Natural killer cell treated with Interleukin-12 subunit alpha and Interleukin-12 subunit beta and Interleukin-15 and Interleukin-18, amount 100 ng/mL, for 72 hours (primary cell): ENCODE results near the gene ZNF445. TPM values are rescaled to one million over a fixed set of nuclear protein-coding genes. Genes with fewer than 3 reads are reported as not detected.
"Not testable (repeated sequence)": the region's sequence is repeated elsewhere in the genome, so short reads cannot be mapped to it uniquely, and the experiment has no call there.

ENCODE experiments used
- ATAC-seq, 2 donors: fragments of 150-1000 bp; cut with Tn5 transposase in 1 of 2; sonication (Bioruptor Pico), chemical (Tn5 transposase) in 1 of 2; 2 replicates each; pipeline ENCODE4 v1.10.0; 2021
- DNase-seq: peaks from one replicate; pipeline ENCODE4 v3.0.0; 2022; ENCODE audit warnings: low spot score
- H3K27ac Mint-ChIP-seq, 2 donors: 1 replicate in 1 of 2; 2 replicates in 1 of 2; pipeline ENCODE4 v1.8.0; 2022; ENCODE audit warnings: mixed read lengths in 2 of 2, mild to moderate bottlenecking in 1 of 2, moderate library complexity in 1 of 2
- H3K27me3 Mint-ChIP-seq, 2 donors: 1 replicate in 1 of 2; 2 replicates in 1 of 2; pipeline ENCODE4 v1.8.0; 2022; ENCODE audit warnings: mixed read lengths in 2 of 2
- H3K36me3 Mint-ChIP-seq: one replicate; pipeline ENCODE4 v1.8.0; 2022; ENCODE audit warnings: mixed read lengths
- H3K4me1 Mint-ChIP-seq, 2 donors: 1 replicate in 1 of 2; 2 replicates in 1 of 2; pipeline ENCODE4 v1.8.0; 2022; ENCODE audit warnings: low read depth in 2 of 2, mixed read lengths in 2 of 2, mild to moderate bottlenecking in 1 of 2
- H3K4me3 Mint-ChIP-seq: one replicate; pipeline ENCODE4 v1.8.0; 2022; ENCODE audit warnings: mixed read lengths
- H3K9me3 Mint-ChIP-seq: 2 replicates; pipeline ENCODE4 v1.8.0; 2022; ENCODE audit warnings: mixed read lengths
- total RNA-seq, 2 donors: library from RNA; stranded (reverse); gene quantifications; one replicate each; pipeline ENCODE4 v1.2.3, GENCODE V29; 2022

Gene ZNF445
- 10 to 100 TPM; 25.2 to 33.3 TPM for total RNA-seq

DNA sequence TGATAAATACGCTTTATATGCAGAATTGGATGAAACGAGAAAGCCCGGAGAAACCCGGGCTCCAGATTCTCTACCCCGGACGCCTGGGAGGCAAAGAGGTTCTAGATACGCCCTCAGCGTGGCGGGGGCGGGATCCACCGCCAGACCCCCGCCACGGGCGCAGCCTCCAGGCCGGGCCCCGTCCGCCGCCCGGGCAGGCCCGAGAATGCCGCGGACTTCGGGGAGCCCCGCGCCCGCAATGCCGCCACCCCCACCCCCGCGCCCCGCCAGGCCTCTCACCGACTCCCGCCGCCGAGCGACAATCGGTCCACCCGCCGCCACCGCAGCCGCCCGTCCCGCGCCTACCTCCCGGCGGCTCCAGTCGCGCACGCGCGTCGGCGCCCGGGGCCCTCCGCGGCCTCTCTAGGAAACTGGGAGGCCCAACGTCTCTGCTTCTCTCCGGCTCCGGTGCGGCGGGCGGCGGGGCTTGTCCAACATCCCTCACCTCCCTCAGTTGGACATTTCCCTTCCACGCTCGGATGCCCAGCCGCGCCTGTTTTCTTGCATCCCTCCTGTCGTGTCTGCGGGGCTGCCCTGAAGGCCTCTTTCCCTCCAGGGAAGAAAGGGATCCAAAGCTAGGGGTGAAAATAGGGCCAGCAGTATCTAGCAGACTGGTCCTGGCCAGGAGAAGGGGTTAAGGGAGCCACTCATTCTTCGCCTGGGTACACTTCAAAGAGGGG lies at the start of gene ZNF445:
TSS of gene ZNF445 (minus strand) at position 359 of the 719 bp plus-strand sequence. CDS start 22,121 bp downstream, outside the sequence.
- Mint-ChIP-seq H3K9me3 (no peaks in the 10 kb centered on the region), H3K27me3 (no peaks in the 10 kb centered on the region), H3K36me3 (no peaks in the 10 kb centered on the region), H3K4me3 (peak within 1 kb of the TSS; percentile 90), H3K27ac (peak within 1 kb of the TSS; percentile 69 to 92), H3K4me1 (peaks cover 21 to 33% of the 10 kb centered on the region in 2 donors)
- ATAC-seq, result peak; percentile 97
- peak; percentile 90 for DNase-seq

DNA sequence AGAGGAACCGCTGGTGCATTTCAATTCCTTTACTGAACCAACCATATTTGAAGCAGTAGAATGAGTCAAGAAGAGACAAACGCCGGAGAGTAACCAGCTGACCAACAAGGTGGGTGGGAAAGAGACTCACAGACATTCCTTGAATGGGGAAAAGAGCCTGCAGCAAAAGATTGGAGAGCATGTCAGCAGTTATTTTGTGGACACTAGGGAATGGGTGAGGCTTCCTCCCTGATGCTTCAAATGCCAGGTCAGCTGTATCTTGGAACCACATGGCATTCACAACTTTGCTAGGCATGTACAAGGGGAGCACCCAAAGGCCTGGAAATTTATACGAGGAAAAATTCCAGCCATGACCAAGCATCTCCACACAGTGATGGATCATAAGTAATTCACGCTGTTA lies 47.6 kb upstream of the ZNF445 start:
- H3K4me1 Mint-ChIP-seq, result no peaks in the 10 kb centered on the region
- DNase-seq (no peak), ATAC-seq (no peak)
- H3K4me3 Mint-ChIP-seq, result no peak overlapping the region
- H3K27me3 Mint-ChIP-seq, result peaks cover 28 to 46% of the 10 kb centered on the region in 2 donors
- H3K9me3 Mint-ChIP-seq, result no peaks in the 10 kb centered on the region
- no peak overlapping the region for H3K27ac Mint-ChIP-seq
- no peaks in the 10 kb centered on the region for H3K36me3 Mint-ChIP-seq

DNA sequence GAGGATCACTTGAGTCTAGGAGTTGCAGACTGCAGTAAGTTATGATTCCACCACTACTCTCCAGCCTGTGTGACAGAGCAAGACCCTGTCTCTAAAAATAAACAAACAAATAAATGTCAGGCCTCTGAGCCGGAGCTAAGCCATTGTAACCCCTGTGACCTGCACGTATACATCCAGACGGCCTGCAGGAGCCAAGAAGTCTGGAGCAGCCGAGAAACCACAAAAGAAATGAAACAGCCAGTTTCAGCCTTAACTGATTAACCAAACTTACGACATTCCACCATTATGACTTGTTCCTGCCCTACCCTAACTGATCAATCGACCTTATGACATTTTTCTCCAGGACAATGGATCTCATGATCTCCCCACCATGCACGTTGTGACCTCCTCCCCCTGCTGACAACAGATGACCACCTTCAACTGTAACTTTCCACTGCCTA lies 45.0 kb upstream of the ZNF445 start:
- no peaks in the 10 kb centered on the region for H3K9me3 Mint-ChIP-seq
- no peak overlapping the region for H3K27ac Mint-ChIP-seq
- H3K4me1 Mint-ChIP-seq, result peaks cover 3 to 7% of the 10 kb centered on the region in 2 donors
- no peak overlapping the region for H3K4me3 Mint-ChIP-seq
- peaks cover 33 to 54% of the 10 kb centered on the region in 2 donors for H3K27me3 Mint-ChIP-seq
- DNase-seq, result no peak
- no peaks in the 10 kb centered on the region for H3K36me3 Mint-ChIP-seq
- ATAC-seq, result no peak

DNA sequence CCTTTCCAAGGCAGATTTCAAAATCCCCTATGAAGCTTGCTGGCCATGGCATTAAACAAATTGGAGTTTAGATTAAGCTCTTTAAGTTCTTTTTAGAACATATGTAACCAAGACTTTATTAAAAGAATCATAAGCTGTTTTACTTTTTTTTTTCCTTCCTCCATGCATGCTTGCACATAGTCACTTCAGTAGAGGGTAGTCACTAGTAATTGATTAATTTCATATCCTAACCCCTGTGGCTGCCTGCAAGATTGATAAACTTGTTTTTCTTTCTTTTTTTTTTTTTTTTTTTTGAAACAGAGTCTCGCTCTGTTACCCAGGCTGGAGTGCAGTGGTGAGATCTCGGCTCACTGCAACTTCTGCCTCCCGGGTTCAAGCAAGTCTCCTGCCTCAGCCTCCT lies 44.3 kb upstream of the ZNF445 start:
- peaks cover 33 to 54% of the 10 kb centered on the region in 2 donors for H3K27me3 Mint-ChIP-seq
- H3K4me3 Mint-ChIP-seq, result no peak overlapping the region
- H3K36me3 Mint-ChIP-seq, result no peaks in the 10 kb centered on the region
- ATAC-seq (no peak), DNase-seq (no peak)
- peaks cover 3 to 7% of the 10 kb centered on the region in 2 donors for H3K4me1 Mint-ChIP-seq
- no peak overlapping the region for H3K27ac Mint-ChIP-seq
- H3K9me3 Mint-ChIP-seq, result no peaks in the 10 kb centered on the region

DNA sequence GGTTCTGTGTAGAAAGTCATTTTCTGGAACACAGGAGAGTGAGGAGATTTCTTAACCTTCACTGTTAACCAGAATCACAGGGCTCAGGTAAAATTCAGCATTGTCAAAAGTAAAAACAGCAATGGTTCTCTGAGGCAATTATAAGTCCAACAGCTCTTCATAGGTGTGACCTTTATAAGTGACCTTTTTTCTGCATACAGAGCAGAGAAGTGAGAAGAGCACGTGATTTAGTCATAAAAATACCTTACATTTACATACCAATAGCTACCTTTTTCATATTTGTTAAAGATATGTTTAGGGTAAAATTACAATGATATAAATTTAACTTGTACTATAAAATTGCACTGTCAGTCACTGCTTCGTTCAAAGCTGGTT lies 41.3 kb upstream of the ZNF445 start:
- H3K9me3 Mint-ChIP-seq, result no peaks in the 10 kb centered on the region
- no peak overlapping the region for H3K27ac Mint-ChIP-seq
- DNase-seq (no peak), ATAC-seq (no peak)
- H3K36me3 Mint-ChIP-seq, result no peaks in the 10 kb centered on the region
- peaks cover 21 to 41% of the 10 kb centered on the region in 2 donors for H3K27me3 Mint-ChIP-seq
- peaks cover 3 to 7% of the 10 kb centered on the region in 2 donors for H3K4me1 Mint-ChIP-seq
- no peak overlapping the region for H3K4me3 Mint-ChIP-seq

DNA sequence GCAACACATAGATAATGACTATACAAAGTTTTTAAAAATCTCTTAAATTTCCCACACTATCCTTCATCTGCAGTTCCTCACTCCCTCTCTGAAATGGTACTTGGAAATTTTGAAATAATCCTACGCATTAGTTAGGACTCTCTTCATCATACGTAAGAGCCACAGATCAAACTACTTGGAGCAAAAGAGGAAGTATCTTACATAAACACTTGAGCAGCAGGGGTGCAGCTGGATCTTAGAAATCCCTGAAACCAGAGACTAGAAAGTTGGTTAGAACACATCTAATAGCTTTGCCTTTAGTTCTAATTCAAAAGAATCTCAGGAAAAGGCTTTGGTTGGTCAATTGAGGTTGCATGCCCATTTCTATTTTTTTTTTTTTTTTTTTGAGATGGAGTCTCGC lies 38.8 kb upstream of the ZNF445 start:
- no peak overlapping the region for H3K4me3 Mint-ChIP-seq
- ATAC-seq (no peak), DNase-seq (no peak)
- no peaks in the 10 kb centered on the region for H3K9me3 Mint-ChIP-seq
- H3K36me3 Mint-ChIP-seq, result no peaks in the 10 kb centered on the region
- H3K27ac Mint-ChIP-seq, result no peak overlapping the region
- peaks cover 12 to 24% of the 10 kb centered on the region in 2 donors for H3K27me3 Mint-ChIP-seq
- H3K4me1 Mint-ChIP-seq, result peaks cover 11 to 14% of the 10 kb centered on the region in 2 donors

DNA sequence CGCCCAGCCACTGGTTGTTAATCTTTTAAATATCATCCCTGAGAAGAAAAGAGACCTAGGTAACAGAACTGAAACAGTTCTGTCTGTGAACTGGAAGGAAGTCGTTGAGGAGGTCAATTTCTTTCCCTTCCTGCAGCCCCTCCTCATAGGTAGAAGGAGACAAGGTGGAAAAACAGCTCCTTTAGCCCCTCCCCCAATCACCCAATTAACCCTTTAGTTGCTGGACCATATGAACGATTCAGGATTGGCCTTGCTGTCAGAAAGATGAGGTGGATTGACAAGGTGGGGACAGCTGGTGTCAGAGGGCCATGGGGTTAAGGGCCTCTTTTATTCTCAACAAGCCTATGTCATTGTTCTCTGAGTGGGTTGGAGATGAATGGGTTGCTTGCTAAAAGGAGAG lies 36.0 kb upstream of the ZNF445 start:
- Mint-ChIP-seq H3K4me1 (peaks cover 24 to 26% of the 10 kb centered on the region in 2 donors), H3K27me3 (peaks cover 5 to 7% of the 10 kb centered on the region in 2 donors), H3K36me3 (no peaks in the 10 kb centered on the region), H3K4me3 (no peak overlapping the region), H3K9me3 (no peaks in the 10 kb centered on the region), H3K27ac (no peak overlapping the region)
- ATAC-seq, result no peak
- DNase-seq, result no peak

DNA sequence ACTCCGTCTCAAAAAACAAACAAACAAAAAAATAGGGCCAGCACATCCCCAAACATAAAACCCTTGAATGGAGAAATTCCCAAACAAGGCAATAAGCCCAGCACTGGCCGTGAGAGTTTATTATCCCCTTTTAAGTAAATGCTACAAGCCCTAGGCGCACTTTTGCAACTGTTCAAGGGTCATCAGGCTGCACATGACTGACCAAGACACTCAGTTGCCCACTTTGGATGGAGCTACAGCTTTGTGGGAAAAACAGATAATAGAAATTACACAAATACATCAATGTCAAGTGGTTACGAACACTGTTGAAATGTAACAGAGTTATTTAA lies 33.7 kb upstream of the ZNF445 start:
- ATAC-seq, result no peak
- peaks cover under 1% of the 10 kb centered on the region for H3K36me3 Mint-ChIP-seq

DNA sequence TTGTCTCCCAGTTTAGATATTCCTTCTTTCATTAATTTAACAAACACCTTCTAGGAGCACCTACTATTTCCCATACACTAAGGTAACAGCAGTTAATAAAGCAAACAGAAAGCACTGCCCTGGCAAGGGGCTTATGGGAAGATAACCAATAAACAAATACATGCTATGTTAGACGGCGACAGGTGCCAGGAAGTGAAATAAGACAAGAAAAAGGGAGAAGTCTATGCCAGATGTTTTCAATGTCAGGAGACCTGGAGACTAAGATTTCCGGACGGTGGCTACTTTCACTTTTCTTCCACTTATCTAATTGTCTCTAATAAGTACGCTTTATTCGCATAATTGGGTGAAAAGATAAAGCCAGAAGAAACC lies 32.5 kb upstream of the ZNF445 start:
- H3K9me3 Mint-ChIP-seq, result no peaks in the 10 kb centered on the region
- peak overlapping the region; percentile 85 to 91 for H3K27ac Mint-ChIP-seq
- no peaks in the 10 kb centered on the region for H3K27me3 Mint-ChIP-seq
- ATAC-seq, result no peak
- H3K4me1 Mint-ChIP-seq, result peaks cover 25 to 31% of the 10 kb centered on the region in 2 donors
- peaks cover 12% of the 10 kb centered on the region for H3K36me3 Mint-ChIP-seq
- DNase-seq, result no peak
- H3K4me3 Mint-ChIP-seq, result peak overlapping the region; percentile 92

More for the DNA sequence above, 33.7 kb upstream of the ZNF445 start:
- no peak for DNase-seq
- Mint-ChIP-seq H3K27me3 (no peaks in the 10 kb centered on the region), H3K9me3 (no peaks in the 10 kb centered on the region), H3K27ac (peak overlapping the region; percentile 85 to 91), H3K4me1 (peaks cover 25 to 31% of the 10 kb centered on the region in 2 donors), H3K4me3 (peak overlapping the region; percentile 92)

DNA sequence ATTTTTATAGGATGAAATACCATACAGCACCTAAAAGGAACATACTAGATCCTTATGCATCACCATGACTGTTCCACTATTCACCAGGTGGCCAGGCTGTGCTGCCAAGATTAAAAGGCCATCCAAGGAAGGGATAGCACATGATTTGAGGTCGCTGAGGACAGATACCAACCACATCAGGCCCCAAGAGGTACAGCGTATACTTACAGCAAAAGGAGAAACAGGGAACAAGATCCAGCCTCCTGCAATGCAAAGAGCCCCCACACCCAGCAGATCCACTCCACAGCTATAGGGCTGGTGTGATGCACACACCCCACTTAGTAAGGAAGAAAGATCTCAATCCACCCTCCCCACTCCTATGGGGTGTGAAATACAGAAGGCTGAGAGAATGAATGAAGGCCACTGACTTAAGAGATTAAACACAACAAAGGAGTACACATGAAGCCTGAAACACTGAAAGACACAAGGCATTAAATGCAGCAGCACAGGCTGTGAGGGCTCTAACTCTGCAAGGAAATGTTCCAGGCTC lies 32.0 kb upstream of the ZNF445 start:
- Mint-ChIP-seq H3K9me3 (no peaks in the 10 kb centered on the region), H3K4me3 (peak overlapping the region; percentile 92), H3K27me3 (no peaks in the 10 kb centered on the region), H3K36me3 (peaks cover 14% of the 10 kb centered on the region), H3K27ac (peak overlapping the region; percentile 85 to 91), H3K4me1 (peaks cover 25 to 31% of the 10 kb centered on the region in 2 donors)
- ATAC-seq (no peak), DNase-seq (no peak)

DNA sequence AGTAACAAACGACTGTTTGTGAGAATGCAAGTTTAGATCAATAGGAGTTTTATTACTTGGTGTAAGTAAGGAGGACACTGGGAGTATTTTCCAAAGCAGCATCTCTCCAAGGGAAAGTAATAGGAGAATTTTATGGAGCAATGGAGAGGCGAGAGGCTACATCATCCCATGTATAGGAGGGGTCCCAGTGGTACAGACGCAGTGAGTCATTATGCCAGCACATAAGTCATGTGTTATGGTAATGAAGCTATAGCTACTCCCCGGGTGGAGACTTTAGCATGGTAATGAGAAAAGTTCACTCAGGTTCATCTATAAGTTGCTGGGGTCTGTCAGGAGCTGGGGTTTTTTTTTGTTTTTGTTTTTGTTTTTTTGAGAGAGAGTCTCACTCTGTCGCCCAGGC lies 29.5 kb upstream of the ZNF445 start:
- peaks cover 30 to 34% of the 10 kb centered on the region in 2 donors for H3K4me1 Mint-ChIP-seq
- DNase-seq, result no peak
- H3K27ac Mint-ChIP-seq, result no peak overlapping the region
- peaks cover 29% of the 10 kb centered on the region for H3K36me3 Mint-ChIP-seq
- H3K27me3 Mint-ChIP-seq, result no peaks in the 10 kb centered on the region
- H3K9me3 Mint-ChIP-seq, result peaks cover 5% of the 10 kb centered on the region
- no peak for ATAC-seq
- H3K4me3 Mint-ChIP-seq, result no peak overlapping the region

DNA sequence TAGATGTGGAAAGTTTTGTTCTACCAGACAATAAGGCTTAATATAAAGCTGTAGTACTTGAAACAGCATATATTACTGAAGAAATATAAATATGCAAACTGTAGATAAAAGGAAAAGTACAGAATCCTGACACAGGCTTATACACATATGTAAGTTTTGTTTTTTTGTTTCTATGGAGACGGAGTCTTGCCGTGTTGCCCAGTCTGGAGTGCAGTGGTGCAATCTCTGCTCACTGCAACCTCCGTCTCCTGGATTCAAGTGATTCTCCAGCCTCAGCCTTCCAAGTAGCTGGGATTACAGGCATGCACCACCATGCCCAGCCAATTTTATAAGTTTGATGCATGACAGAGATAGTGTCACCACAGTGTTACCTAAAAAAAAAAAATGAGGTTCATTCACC lies 29.1 kb upstream of the ZNF445 start:
- Mint-ChIP-seq H3K9me3 (peaks cover 9% of the 10 kb centered on the region), H3K4me3 (no peak overlapping the region), H3K27me3 (no peaks in the 10 kb centered on the region), H3K36me3 (peaks cover 33% of the 10 kb centered on the region), H3K4me1 (peaks cover 27 to 34% of the 10 kb centered on the region in 2 donors), H3K27ac (no peak overlapping the region)
- ATAC-seq (no peak), DNase-seq (no peak)

DNA sequence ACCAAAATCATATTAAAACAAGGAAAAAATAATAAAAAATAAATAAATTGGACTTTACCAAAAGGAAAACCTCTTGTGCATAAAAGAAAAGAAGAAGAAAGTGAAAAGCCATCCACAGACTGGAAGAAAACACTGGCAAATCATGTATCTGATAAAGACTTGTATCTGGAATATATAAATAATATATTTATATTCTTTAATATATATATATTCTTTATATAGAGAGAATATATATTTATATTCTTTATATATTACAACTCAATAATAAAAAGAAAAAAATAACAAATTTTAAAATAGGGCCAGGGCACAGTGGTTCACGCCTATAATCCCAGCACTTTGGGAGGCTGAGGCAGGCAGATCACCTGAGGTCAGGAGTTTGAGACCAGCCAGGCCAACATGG lies 27.1 kb upstream of the ZNF445 start:
- DNase-seq (no peak), ATAC-seq (no peak)
- Mint-ChIP-seq H3K4me1 (peaks cover 20 to 30% of the 10 kb centered on the region in 2 donors), H3K36me3 (peaks cover 53% of the 10 kb centered on the region), H3K27me3 (no peaks in the 10 kb centered on the region), H3K4me3 (no peak overlapping the region), H3K27ac (no peak overlapping the region), H3K9me3 (peaks cover 21% of the 10 kb centered on the region)

DNA sequence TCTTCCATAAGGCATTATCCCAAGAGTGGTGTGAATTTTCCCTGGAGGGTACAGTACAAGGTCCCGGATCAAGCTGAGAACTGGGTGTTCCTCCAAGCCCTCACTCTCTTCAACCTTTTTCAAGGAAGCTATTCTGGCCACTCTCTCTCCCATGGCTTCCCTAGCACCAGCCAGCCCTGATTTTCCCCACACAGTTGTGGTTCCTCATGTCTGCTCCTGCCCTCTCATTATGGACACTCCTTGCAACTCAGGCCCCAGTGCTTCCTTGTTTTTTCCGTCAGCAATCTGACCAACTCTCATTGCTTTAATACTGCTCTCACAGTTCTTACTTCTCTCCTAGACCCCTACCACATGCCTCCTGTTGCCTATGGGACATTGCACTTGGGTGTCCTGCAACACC lies 25.7 kb upstream of the ZNF445 start:
- H3K9me3 Mint-ChIP-seq, result peaks cover 28% of the 10 kb centered on the region
- H3K36me3 Mint-ChIP-seq, result peaks cover 67% of the 10 kb centered on the region
- not testable (repeated sequence) for H3K4me3 Mint-ChIP-seq, DNase-seq, H3K27me3 Mint-ChIP-seq, H3K27ac Mint-ChIP-seq, ATAC-seq
- H3K4me1 Mint-ChIP-seq, result peaks cover 7 to 22% of the 10 kb centered on the region in 2 donors
